GM12892 (cell line): ENCODE measurements around the gene IFT122.

ENCODE experiments used
- DNase-seq: peaks from one replicate; pipeline ENCODE4 v3.0.0; 2011; ENCODE audit not compliant: insufficient read length
- FAIRE-seq: peaks from 2 replicates; lab custom pipeline; 2011; peaks lifted over from hg19 to GRCh38; lab: Jason Lieb, UNC
- POLR2A ChIP-seq: IDR thresholded peaks from 2 replicates; pipeline ENCODE4 v1.6.1; 2011; ENCODE audit warnings: low read depth, low read length, control low read depth
- POLR2AphosphoS5 ChIP-seq: IDR thresholded peaks from 2 replicates; pipeline ENCODE4 v1.6.1; 2011; ENCODE audit warnings: low read depth, low read length, control low read depth
- TAF1 ChIP-seq: IDR thresholded peaks from 2 replicates; pipeline ENCODE4 v1.6.1; 2011; ENCODE audit warnings: low read depth, mild to moderate bottlenecking, control low read depth, low read length, borderline replicate concordance

Gene IFT122

GRCh38 chr3:129428376-129429079 lies 11.5 kb upstream of the IFT122 start, which contains the start of gene EFCAB12:
EFCAB12 (minus strand) TSS chr3:129428636; CDS start chr3:129428488, 148 bp downstream.
- no peak for TF ChIP-seq TAF1
- peak; percentile 53 for TF ChIP-seq POLR2A
- peak; percentile 60; the same call in 1 of the 2 replicates for TF ChIP-seq POLR2AphosphoS5
- DNase-seq (peak; percentile 74), FAIRE-seq (peak; percentile 92)

GRCh38 chr3:129429080-129429451 lies 11.0 kb upstream of the IFT122 start:
- no peak for DNase-seq

GRCh38 chr3:129429602-129430001 lies 10.4 kb upstream of the IFT122 start:
- no peak for TF ChIP-seq TAF1
- peak; percentile 41; the same call in 1 of the 2 replicates for TF ChIP-seq POLR2AphosphoS5
- FAIRE-seq (no peak), DNase-seq (no peak)

More at GRCh38 chr3:129429080-129429451, 11.0 kb upstream of the IFT122 start:
- TF ChIP-seq POLR2AphosphoS5 (no peak), TAF1 (no peak), POLR2A (no peak)
- no peak for FAIRE-seq

- DNase-seq, result no peak
- TF ChIP-seq TAF1 (no peak), POLR2A (no peak), POLR2AphosphoS5 (no peak)
- FAIRE-seq, result no peak
Measured at GRCh38 chr3:129432036-129432435, 8.0 kb upstream of the IFT122 start.

- no peak for FAIRE-seq
- no peak for TF ChIP-seq POLR2A
- TF ChIP-seq TAF1, result no peak
- no peak for TF ChIP-seq POLR2AphosphoS5
Measured at GRCh38 chr3:129432671-129433070, 7.4 kb upstream of the IFT122 start.

GRCh38 chr3:129433565-129433964 lies 6.5 kb upstream of the IFT122 start:
- FAIRE-seq, result no peak
- no peak for TF ChIP-seq TAF1
- no peak for TF ChIP-seq POLR2AphosphoS5
- TF ChIP-seq POLR2A, result no peak

More at GRCh38 chr3:129432671-129433070, 7.4 kb upstream of the IFT122 start:
- no peak for DNase-seq

GRCh38 chr3:129434140-129434539 lies 5.9 kb upstream of the IFT122 start:
- DNase-seq, result no peak
- no peak for FAIRE-seq
- TF ChIP-seq TAF1, result no peak
- TF ChIP-seq POLR2AphosphoS5, result no peak
- no peak for TF ChIP-seq POLR2A

More at GRCh38 chr3:129433565-129433964, 6.5 kb upstream of the IFT122 start:
- DNase-seq, result no peak

GRCh38 chr3:129435367-129435766 lies 4.7 kb upstream of the IFT122 start:
- FAIRE-seq (no peak), DNase-seq (no peak)
- TF ChIP-seq TAF1, result no peak

GRCh38 chr3:129439226-129439816 lies 703 bp upstream of the IFT122 start:
- DNase-seq, result peak; percentile 34
- FAIRE-seq, result no peak
- TF ChIP-seq TAF1 (no peak), POLR2A (no peak), POLR2AphosphoS5 (no peak)

- FAIRE-seq, result peak; percentile 14
Measured at GRCh38 chr3:129440618-129441190, 680 bp downstream of the IFT122 start.

GRCh38 chr3:129441215-129441614 lies 1.2 kb downstream of the IFT122 start:
- no peak for DNase-seq
- no peak for TF ChIP-seq POLR2A
- no peak for TF ChIP-seq POLR2AphosphoS5
- TF ChIP-seq TAF1, result no peak
- FAIRE-seq, result no peak

More at GRCh38 chr3:129440618-129441190, 680 bp downstream of the IFT122 start:
- TF ChIP-seq TAF1 (no peak), POLR2AphosphoS5 (no peak), POLR2A (no peak)
- no peak for DNase-seq

- no peak for FAIRE-seq
- DNase-seq, result no peak
- TF ChIP-seq TAF1, result no peak
- no peak for TF ChIP-seq POLR2AphosphoS5
- TF ChIP-seq POLR2A, result no peak
Measured at GRCh38 chr3:129441782-129442181, 1.8 kb downstream of the IFT122 start.

GRCh38 chr3:129442486-129442885 lies 2.5 kb downstream of the IFT122 start:
- DNase-seq (no peak), FAIRE-seq (no peak)
- no peak for TF ChIP-seq POLR2AphosphoS5
- no peak for TF ChIP-seq TAF1
- TF ChIP-seq POLR2A, result no peak
